Neural cell (in vitro differentiated cells): ENCODE measurements around the gene SLC25A39. TPM values are rescaled to one million over a fixed set of nuclear protein-coding genes. Genes with fewer than 3 reads are reported as not detected.

Experiments used
- H2AFZ ChIP-seq: fragments of 200-600, 300-800 bp; sonication (generic), shearing (Covaris generic); 2 replicates; pipeline ENCODE4 v1.6.0; 2014; ENCODE audit warnings: low read depth, mild to moderate bottlenecking, antibody characterized with exemption, low read length, moderate library complexity
- H3F3A ChIP-seq: fragments of 200-600 bp; shearing (Covaris generic); 2 replicates; pipeline ENCODE4 v1.6.1; 2016; ENCODE audit warnings: mild to moderate bottlenecking, moderate library complexity, mixed read lengths, antibody characterized with exemption, low read length; ENCODE audit not compliant: insufficient read depth, poor library complexity, severe bottlenecking
- H3K27ac ChIP-seq: fragments of 200-600, 300-800 bp; sonication (generic), shearing (Covaris generic); 2 replicates; pipeline ENCODE4 v1.5.1; 2014; ENCODE audit warnings: mild to moderate bottlenecking, low read length, moderate library complexity
- H3K27me3 ChIP-seq: fragments of 300-800, 200-600 bp; sonication (generic), shearing (Covaris generic); 2 replicates; pipeline ENCODE4 v1.6.0; 2014; ENCODE audit warnings: mild to moderate bottlenecking, low read depth, low read length, moderate library complexity; ENCODE audit not compliant: insufficient read depth
- H3K36me3 ChIP-seq: fragments of 300-800, 200-600 bp; sonication (generic), shearing (Covaris generic); 2 replicates; pipeline ENCODE4 v1.5.1; 2014; ENCODE audit warnings: mild to moderate bottlenecking, antibody characterized with exemption, low read length, moderate library complexity; ENCODE audit not compliant: insufficient read depth
- H3K4me2 ChIP-seq: fragments of 300-800, 200-600 bp; sonication (generic), shearing (Covaris generic); 2 replicates; pipeline ENCODE4 v1.6.0; 2014; ENCODE audit warnings: mild to moderate bottlenecking, low read length
- H3K4me3 ChIP-seq: fragments of 300-800, 200-600 bp; sonication (generic), shearing (Covaris generic); 2 replicates; pipeline ENCODE4 v1.5.1; 2014; ENCODE audit warnings: mild to moderate bottlenecking, low read length, moderate library complexity
- H3K79me2 ChIP-seq: fragments of 200-600 bp; shearing (Covaris generic); replicated peaks from 2 replicates; pipeline ENCODE4 v1.6.0; 2014; ENCODE audit warnings: mild to moderate bottlenecking, low read length, moderate library complexity; ENCODE audit not compliant: insufficient read depth
- H3K9ac ChIP-seq: fragments of 300-800, 200-600 bp; sonication (generic), shearing (Covaris generic); 2 replicates; pipeline ENCODE4 v1.6.1; 2016; ENCODE audit warnings: mild to moderate bottlenecking, low read length, mixed read lengths
- H3K9me2 ChIP-seq: fragments of 200-600 bp; shearing (Covaris generic); 2 replicates; pipeline ENCODE4 v1.6.1; 2016; ENCODE audit warnings: mild to moderate bottlenecking, low read length, mixed read lengths; ENCODE audit not compliant: insufficient read depth
- H3K9me3 ChIP-seq: fragments of 200-600, 300-800 bp; sonication (generic), shearing (Covaris generic); 2 replicates; pipeline ENCODE4 v1.6.1; 2016; ENCODE audit warnings: mild to moderate bottlenecking, mixed run types, low read length, moderate library complexity, mixed read lengths
- H4K20me1 ChIP-seq: fragments of 200-600 bp; shearing (Covaris generic); 2 replicates; pipeline ENCODE4 v1.6.1; 2016; ENCODE audit warnings: mild to moderate bottlenecking, mixed run types; ENCODE audit not compliant: insufficient read depth
- EP300 ChIP-seq: fragments of 450-650 bp; conservative IDR thresholded peaks from 2 replicates; pipeline ENCODE4 v1.6.1; 2014; ENCODE audit warnings: antibody characterized with exemption, mild to moderate bottlenecking, moderate library complexity; ENCODE audit not compliant: poor library complexity, severe bottlenecking
- EZH2 ChIP-seq: fragments of 200-600, 300-800 bp; shearing (Covaris generic), sonication (generic); IDR thresholded peaks from 2 replicates; pipeline ENCODE4 v1.6.1; 2014; ENCODE audit warnings: antibody characterized with exemption, low read length, borderline replicate concordance, mild to moderate bottlenecking; ENCODE audit not compliant: insufficient read depth, poor library complexity, severe bottlenecking
- MXI1 ChIP-seq: fragments of 450-650 bp; conservative IDR thresholded peaks from 2 replicates; pipeline ENCODE4 v1.6.1; 2014; ENCODE audit warnings: antibody characterized with exemption, mild to moderate bottlenecking; ENCODE audit not compliant: poor library complexity, severe bottlenecking
- POLR2AphosphoS5 ChIP-seq: IDR thresholded peaks from 2 replicates; pipeline ENCODE4 v1.6.1; 2012
- RAD21 ChIP-seq: fragments of 450-650 bp; conservative IDR thresholded peaks from 2 replicates; pipeline ENCODE4 v1.6.1; 2014; ENCODE audit warnings: antibody characterized with exemption, mild to moderate bottlenecking, moderate library complexity
- SMC3 ChIP-seq: fragments of 450-650 bp; conservative IDR thresholded peaks from 2 replicates; pipeline ENCODE4 v1.6.1; 2014; ENCODE audit warnings: antibody characterized with exemption, mild to moderate bottlenecking, moderate library complexity; ENCODE audit not compliant: poor library complexity
- TAF1 ChIP-seq: IDR thresholded peaks from 2 replicates; pipeline ENCODE4 v1.6.1; 2012; ENCODE audit warnings: low read depth
- polyA plus RNA-seq: library from polyadenylated mRNA; depleted of rRNA; stranded (reverse); fragments of >200 nt; gene quantifications from 2 replicates; pipeline ENCODE4 v1.2.3, GENCODE V29; 2014
- TF ChIP-seq, protein P1 (sequence below): IDR thresholded peaks from 2 replicates; pipeline ENCODE4 v1.6.1; 2012; ENCODE audit warnings: borderline replicate concordance
- TF ChIP-seq, protein P2 (sequence below): fragments of 450-650 bp; IDR thresholded peaks from 2 replicates; pipeline ENCODE4 v1.5.1; 2014; ENCODE audit warnings: antibody characterized with exemption, mild to moderate bottlenecking, moderate library complexity; ENCODE audit not compliant: poor library complexity, severe bottlenecking

SLC25A39 gene
- polyA plus RNA-seq, 1 donor from 2014 or later, result 73.4 TPM

DNA sequence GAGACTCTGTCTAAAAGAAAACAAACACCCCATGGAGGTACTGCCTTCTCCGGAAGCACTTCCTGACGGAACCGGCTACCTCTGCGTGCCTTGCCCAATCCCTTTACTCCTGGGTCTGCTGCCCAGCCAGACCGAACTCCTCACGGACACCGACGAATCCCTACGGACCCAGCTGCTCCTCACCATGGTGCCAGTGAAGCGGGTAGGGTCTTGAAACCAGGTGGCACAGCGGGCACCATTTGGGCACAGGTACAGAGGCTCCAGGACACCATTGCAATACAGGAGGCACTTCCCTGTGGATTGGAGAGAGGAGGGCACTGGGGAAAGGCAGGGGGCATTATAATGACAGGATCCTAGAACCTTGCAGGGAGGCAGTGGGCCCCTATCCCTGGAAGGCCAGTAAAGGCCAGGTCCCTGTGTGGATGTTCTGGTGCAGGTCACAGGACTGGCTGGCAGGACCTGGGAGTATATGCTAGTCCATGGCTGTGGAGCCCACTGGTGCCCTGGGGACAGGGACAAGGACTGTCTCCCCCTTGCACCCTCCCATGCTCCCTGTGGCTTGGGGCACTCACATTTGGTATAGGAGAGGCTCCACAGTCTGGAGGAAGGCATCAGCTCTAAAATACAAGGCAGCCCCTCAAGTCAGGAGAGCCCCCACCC lies 2.3 kb downstream of the SLC25A39 start:
- no peaks in the 10 kb centered on the region for H3K9me3 ChIP-seq
- H4K20me1 ChIP-seq, result no peaks in the 10 kb centered on the region
- H3F3A ChIP-seq, result no peaks in the 10 kb centered on the region
- H3K36me3 ChIP-seq, result peaks cover 9% of the 10 kb centered on the region
- no peak overlapping the region for H3K4me2 ChIP-seq
- H3K4me3 ChIP-seq, result no peak overlapping the region
- H3K9me2 ChIP-seq, result no peaks in the 10 kb centered on the region
- no peak overlapping the region for H3K27ac ChIP-seq
- TF ChIP-seq, protein P1, sequence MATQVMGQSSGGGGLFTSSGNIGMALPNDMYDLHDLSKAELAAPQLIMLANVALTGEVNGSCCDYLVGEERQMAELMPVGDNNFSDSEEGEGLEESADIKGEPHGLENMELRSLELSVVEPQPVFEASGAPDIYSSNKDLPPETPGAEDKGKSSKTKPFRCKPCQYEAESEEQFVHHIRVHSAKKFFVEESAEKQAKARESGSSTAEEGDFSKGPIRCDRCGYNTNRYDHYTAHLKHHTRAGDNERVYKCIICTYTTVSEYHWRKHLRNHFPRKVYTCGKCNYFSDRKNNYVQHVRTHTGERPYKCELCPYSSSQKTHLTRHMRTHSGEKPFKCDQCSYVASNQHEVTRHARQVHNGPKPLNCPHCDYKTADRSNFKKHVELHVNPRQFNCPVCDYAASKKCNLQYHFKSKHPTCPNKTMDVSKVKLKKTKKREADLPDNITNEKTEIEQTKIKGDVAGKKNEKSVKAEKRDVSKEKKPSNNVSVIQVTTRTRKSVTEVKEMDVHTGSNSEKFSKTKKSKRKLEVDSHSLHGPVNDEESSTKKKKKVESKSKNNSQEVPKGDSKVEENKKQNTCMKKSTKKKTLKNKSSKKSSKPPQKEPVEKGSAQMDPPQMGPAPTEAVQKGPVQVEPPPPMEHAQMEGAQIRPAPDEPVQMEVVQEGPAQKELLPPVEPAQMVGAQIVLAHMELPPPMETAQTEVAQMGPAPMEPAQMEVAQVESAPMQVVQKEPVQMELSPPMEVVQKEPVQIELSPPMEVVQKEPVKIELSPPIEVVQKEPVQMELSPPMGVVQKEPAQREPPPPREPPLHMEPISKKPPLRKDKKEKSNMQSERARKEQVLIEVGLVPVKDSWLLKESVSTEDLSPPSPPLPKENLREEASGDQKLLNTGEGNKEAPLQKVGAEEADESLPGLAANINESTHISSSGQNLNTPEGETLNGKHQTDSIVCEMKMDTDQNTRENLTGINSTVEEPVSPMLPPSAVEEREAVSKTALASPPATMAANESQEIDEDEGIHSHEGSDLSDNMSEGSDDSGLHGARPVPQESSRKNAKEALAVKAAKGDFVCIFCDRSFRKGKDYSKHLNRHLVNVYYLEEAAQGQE, result no peak
- TF ChIP-seq RAD21 (no peak), SMC3 (no peak), POLR2AphosphoS5 (no peak), EZH2 (no peak), EP300 (no peak), TAF1 (no peak), MXI1 (no peak)
- TF ChIP-seq, protein P2, sequence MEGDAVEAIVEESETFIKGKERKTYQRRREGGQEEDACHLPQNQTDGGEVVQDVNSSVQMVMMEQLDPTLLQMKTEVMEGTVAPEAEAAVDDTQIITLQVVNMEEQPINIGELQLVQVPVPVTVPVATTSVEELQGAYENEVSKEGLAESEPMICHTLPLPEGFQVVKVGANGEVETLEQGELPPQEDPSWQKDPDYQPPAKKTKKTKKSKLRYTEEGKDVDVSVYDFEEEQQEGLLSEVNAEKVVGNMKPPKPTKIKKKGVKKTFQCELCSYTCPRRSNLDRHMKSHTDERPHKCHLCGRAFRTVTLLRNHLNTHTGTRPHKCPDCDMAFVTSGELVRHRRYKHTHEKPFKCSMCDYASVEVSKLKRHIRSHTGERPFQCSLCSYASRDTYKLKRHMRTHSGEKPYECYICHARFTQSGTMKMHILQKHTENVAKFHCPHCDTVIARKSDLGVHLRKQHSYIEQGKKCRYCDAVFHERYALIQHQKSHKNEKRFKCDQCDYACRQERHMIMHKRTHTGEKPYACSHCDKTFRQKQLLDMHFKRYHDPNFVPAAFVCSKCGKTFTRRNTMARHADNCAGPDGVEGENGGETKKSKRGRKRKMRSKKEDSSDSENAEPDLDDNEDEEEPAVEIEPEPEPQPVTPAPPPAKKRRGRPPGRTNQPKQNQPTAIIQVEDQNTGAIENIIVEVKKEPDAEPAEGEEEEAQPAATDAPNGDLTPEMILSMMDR, result no peak
- peaks cover 5% of the 10 kb centered on the region for H3K79me2 ChIP-seq
- no peak overlapping the region for H3K9ac ChIP-seq
- peaks cover 7% of the 10 kb centered on the region for H3K27me3 ChIP-seq
- no peak overlapping the region for H2AFZ ChIP-seq

DNA sequence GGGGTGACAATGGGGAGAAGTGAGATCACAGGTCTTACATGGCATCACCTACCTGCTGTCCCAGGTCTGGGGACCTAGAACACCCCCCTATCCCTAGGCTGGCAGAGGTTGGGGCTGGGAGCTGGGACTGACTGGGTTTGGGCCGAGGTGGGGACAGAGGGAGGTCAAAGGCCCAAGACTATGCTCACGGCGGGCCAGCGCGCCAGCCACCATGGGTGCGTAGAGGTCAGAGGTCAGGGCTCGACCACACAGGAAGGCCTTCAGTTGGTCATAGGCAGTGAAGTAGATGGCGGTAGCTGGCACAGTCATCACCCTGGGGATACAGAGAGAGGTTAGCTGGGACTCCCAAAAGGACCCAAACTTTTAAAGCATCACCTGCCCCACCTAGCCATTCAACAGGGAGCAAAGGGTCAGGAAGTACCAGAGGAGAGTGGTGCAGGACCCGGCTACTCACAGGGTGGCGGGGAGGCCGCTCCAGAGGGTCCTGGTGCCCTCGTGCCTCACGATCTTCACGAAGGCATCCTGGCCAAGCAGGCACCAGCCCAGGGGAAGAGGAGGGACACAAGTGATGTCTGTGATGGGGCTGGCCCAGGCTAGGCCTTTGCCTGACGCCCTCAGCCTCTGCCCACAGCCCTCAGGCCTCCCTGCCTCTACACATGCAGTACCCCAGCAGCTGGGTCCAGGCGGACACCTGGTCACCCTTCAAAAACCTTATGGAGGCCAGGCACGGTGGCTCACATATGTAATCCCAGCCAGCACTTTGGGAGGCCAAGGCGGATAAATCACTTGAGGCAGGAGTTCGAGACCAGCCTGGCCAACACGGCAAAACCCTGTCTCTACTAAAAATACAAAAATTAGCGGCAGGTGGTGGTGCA lies 3.1 kb downstream of the SLC25A39 start:
- no peak overlapping the region for H3K9ac ChIP-seq
- H2AFZ ChIP-seq, result no peak overlapping the region
- no peak overlapping the region for H3K27ac ChIP-seq
- peaks cover 12% of the 10 kb centered on the region for H3K36me3 ChIP-seq
- no peaks in the 10 kb centered on the region for H3K9me2 ChIP-seq
- H3K79me2 ChIP-seq, result peaks cover 5% of the 10 kb centered on the region
- no peaks in the 10 kb centered on the region for H3K9me3 ChIP-seq
- peaks cover 9% of the 10 kb centered on the region for H3K27me3 ChIP-seq
- no peaks in the 10 kb centered on the region for H3F3A ChIP-seq
- TF ChIP-seq, protein P2, result no peak
- no peak for TF ChIP-seq RAD21
- no peak for TF ChIP-seq TAF1
- TF ChIP-seq EP300, result no peak
- TF ChIP-seq SMC3, result no peak
- no peak for TF ChIP-seq EZH2
- TF ChIP-seq, protein P1, result no peak
- no peak for TF ChIP-seq MXI1
- no peak for TF ChIP-seq POLR2AphosphoS5
- no peak overlapping the region for H3K4me2 ChIP-seq
- H4K20me1 ChIP-seq, result no peaks in the 10 kb centered on the region
- no peak overlapping the region for H3K4me3 ChIP-seq
